NCI-H69 (cell line): ENCODE measurements around the gene ACP4.

Experiments used
- DNase-seq: peaks from one replicate; lab custom pipeline; 2025; lab: John Stamatoyannopoulos, UW

The ACP4 gene

DNA sequence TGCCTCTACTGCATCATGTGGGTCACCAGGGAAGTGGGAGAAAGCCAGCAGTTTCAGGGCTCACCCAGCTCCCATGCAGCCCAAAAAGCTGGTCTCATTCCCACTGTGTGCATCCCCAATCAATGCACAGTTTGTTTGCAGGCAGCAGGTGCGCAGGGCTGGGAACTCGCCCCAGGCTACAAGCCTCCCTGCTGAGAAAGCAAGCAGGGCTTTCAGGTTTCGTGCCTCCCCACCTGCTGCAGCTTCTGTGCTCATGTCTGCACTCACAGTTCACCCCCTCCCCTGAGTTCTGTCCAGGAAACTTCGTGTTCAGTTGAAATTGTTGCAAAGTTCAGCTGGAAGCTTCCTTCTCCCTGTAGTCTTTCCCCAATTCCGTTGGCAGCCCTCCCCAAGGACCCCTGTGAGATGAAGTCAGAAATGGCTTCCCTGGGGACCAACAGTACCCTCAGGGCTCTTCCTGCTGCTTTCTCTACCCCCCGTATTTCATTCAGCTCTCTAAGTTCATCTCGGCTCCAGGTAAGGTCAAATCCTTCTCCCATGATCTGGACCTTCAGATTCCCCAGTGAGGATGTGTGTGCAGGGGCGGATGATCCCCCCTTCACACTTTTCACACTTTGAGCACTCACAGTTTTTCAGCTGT, 54.2 kb downstream of the ACP4 start:
- DNase-seq: peak; percentile 96
